HepG2 (cell line): ENCODE results near the gene GNG4. TPM values are rescaled to one million over a fixed set of nuclear protein-coding genes. Genes with fewer than 3 reads are reported as not detected.

Source experiments
- BRCA1 ChIP-seq: sonication (generic); formaldehyde crosslinking; IDR thresholded peaks from 2 replicates; pipeline ENCODE4 v1.4.0; 2020; ENCODE audit warnings: missing genetic modification reagents
- CREB1 ChIP-seq, 2 experiments: fragments of 450-650 bp in 1 of 2; IDR thresholded peaks; 2 replicates each; pipeline ENCODE4 v1.6.1; 2016 to 2017; ENCODE audit warnings: control low read depth in 1 of 2, mild to moderate bottlenecking in 1 of 2, missing compliant biosample characterization in 1 of 2, missing genetic modification characterization in 1 of 2
- GATAD1 ChIP-seq: IDR thresholded peaks from 2 replicates; pipeline ENCODE4 v1.6.1; 2016; ENCODE audit warnings: missing genetic modification reagents, missing compliant biosample characterization
- HNF4A ChIP-seq: sonication (generic); formaldehyde crosslinking; IDR thresholded peaks from 2 replicates; pipeline ENCODE4 v1.4.0; 2020; ENCODE audit warnings: missing genetic modification reagents
- KLF15 ChIP-seq: sonication (generic); formaldehyde crosslinking; IDR thresholded peaks from 2 replicates; pipeline ENCODE4 v1.8.1; 2023; ENCODE audit warnings: borderline replicate concordance, mild to moderate bottlenecking, inconsistent platforms, missing genetic modification reagents, mixed read lengths
- MIER2 ChIP-seq: IDR thresholded peaks from 2 replicates; pipeline ENCODE4 v1.6.1; 2016; ENCODE audit warnings: missing biosample characterization, missing genetic modification reagents
- NCOA1 ChIP-seq: sonication (generic); formaldehyde crosslinking; IDR thresholded peaks from 2 replicates; pipeline ENCODE4 v1.9.0; 2021; ENCODE audit warnings: missing genetic modification reagents
- NFYB ChIP-seq: sonication (generic); formaldehyde crosslinking; IDR thresholded peaks from 2 replicates; pipeline ENCODE4 v1.4.0; 2020; ENCODE audit warnings: missing genetic modification reagents
- PAX8 ChIP-seq: sonication (generic); formaldehyde crosslinking; IDR thresholded peaks from 2 replicates; pipeline ENCODE4 v1.8.0; 2022; ENCODE audit warnings: mild to moderate bottlenecking, missing genetic modification reagents, borderline replicate concordance
- PPARG ChIP-seq: conservative IDR thresholded peaks from 2 replicates; pipeline ENCODE4 v1.6.1; 2016; ENCODE audit warnings: missing biosample characterization, missing genetic modification reagents
- PRMT3 ChIP-seq: sonication (generic); formaldehyde crosslinking; IDR thresholded peaks from 2 replicates; pipeline ENCODE4 v1.8.1; 2022; ENCODE audit warnings: low read depth, mild to moderate bottlenecking, moderate library complexity, missing genetic modification reagents, borderline replicate concordance
- SAP130 ChIP-seq: IDR thresholded peaks from 2 replicates; pipeline ENCODE4 v1.6.1; 2016; ENCODE audit warnings: low read depth
- ZNF343 ChIP-seq: sonication (generic); formaldehyde crosslinking; IDR thresholded peaks from 2 replicates; pipeline ENCODE4 v1.4.0; 2020; ENCODE audit warnings: mild to moderate bottlenecking, missing genetic modification reagents
- ZNF446 ChIP-seq: sonication (generic); formaldehyde crosslinking; IDR thresholded peaks from 2 replicates; pipeline ENCODE4 v1.5.0; 2020; ENCODE audit warnings: mild to moderate bottlenecking, missing genetic modification reagents
- ZNF546 ChIP-seq: sonication (generic); formaldehyde crosslinking; conservative IDR thresholded peaks from 2 replicates; pipeline ENCODE4 v1.8.1; 2023; ENCODE audit warnings: mild to moderate bottlenecking, missing genetic modification reagents
- ZSCAN22 ChIP-seq: sonication (generic); formaldehyde crosslinking; IDR thresholded peaks from 2 replicates; pipeline ENCODE4 v1.4.0; 2020; ENCODE audit warnings: mild to moderate bottlenecking, missing genetic modification reagents
- polyA plus RNA-seq, 8 experiments: library from polyadenylated mRNA; depleted of rRNA in 3 of 8; stranded (reverse) in 7 of 8; unstranded in 1 of 8; fragments of >200 nt; fragmentation: Illumina TruSeq in 4 of 8; extraction: Trizol in 4 of 8; gene quantifications; 2 replicates each; pipeline versions ENCODE4 v1.2.1 to v1.2.3, GENCODE V29; 2011 to 2016; ENCODE audit warnings: low read depth in 4 of 8, missing spikeins in 1 of 8, mixed read lengths in 1 of 8; ENCODE audit not compliant: insufficient read depth in 1 of 8
- total RNA-seq, 5 experiments: library from RNA; depleted of rRNA; stranded (reverse); fragments of >200 nt; fragmentation: Illumina TruSeq; extraction: Trizol; gene quantifications; 2 replicates each; pipeline ENCODE4 v1.2.3, GENCODE V29; 2016; ENCODE audit warnings: low read depth in 1 of 5
- TF ChIP-seq, protein P1 (sequence below): sonication (generic); formaldehyde crosslinking; IDR thresholded peaks from 2 replicates; pipeline ENCODE4 v1.5.1; 2020; ENCODE audit warnings: mild to moderate bottlenecking, missing genetic modification reagents, borderline replicate concordance
- TF ChIP-seq, protein P2 (sequence below): sonication (generic); formaldehyde crosslinking; IDR thresholded peaks from 2 replicates; pipeline ENCODE4 v1.4.0; 2020; ENCODE audit warnings: missing genetic modification reagents
- TF ChIP-seq, protein P3 (sequence below): IDR thresholded peaks from 2 replicates; pipeline ENCODE4 v1.6.1; 2012; ENCODE audit warnings: low read depth, low read length, improper control_type of control experiment
- TF ChIP-seq, protein P4 (sequence below): IDR thresholded peaks from 2 replicates; pipeline ENCODE4 v1.6.1; 2016; ENCODE audit warnings: mild to moderate bottlenecking

Gene GNG4
- total and polyA plus RNA-seq, 2 of the 13 experiments (the other 11 are each of a cell fraction or from before 2014, with no cell fraction given): 27.1 to 69.5 TPM

DNA sequence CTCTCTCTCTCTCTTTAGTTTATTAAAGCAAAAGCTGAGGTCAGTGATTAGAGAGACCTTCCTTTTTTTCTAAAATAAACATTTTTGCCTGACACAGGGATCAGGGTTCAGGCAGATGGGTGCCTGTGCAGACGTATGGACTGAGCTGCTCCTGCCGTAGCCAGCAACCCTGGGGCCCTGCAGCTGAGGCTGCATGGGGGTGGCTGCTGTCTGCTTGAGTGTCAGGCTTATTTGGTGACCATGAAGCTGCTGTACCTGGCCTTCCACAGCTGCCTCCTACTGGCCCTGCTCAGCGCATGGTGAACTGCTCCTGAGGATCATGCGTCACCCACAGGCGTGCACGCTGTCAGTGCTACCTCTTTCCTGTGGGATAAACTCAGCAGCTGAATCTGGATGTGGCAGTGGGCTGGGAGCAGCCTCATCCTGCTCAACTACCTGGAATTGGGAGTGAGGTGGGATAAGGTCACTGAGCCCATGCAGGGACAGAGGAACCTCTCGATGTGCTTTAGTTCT is 35.1 kb downstream of the GNG4 start (continued):
- TF ChIP-seq, protein P1, sequence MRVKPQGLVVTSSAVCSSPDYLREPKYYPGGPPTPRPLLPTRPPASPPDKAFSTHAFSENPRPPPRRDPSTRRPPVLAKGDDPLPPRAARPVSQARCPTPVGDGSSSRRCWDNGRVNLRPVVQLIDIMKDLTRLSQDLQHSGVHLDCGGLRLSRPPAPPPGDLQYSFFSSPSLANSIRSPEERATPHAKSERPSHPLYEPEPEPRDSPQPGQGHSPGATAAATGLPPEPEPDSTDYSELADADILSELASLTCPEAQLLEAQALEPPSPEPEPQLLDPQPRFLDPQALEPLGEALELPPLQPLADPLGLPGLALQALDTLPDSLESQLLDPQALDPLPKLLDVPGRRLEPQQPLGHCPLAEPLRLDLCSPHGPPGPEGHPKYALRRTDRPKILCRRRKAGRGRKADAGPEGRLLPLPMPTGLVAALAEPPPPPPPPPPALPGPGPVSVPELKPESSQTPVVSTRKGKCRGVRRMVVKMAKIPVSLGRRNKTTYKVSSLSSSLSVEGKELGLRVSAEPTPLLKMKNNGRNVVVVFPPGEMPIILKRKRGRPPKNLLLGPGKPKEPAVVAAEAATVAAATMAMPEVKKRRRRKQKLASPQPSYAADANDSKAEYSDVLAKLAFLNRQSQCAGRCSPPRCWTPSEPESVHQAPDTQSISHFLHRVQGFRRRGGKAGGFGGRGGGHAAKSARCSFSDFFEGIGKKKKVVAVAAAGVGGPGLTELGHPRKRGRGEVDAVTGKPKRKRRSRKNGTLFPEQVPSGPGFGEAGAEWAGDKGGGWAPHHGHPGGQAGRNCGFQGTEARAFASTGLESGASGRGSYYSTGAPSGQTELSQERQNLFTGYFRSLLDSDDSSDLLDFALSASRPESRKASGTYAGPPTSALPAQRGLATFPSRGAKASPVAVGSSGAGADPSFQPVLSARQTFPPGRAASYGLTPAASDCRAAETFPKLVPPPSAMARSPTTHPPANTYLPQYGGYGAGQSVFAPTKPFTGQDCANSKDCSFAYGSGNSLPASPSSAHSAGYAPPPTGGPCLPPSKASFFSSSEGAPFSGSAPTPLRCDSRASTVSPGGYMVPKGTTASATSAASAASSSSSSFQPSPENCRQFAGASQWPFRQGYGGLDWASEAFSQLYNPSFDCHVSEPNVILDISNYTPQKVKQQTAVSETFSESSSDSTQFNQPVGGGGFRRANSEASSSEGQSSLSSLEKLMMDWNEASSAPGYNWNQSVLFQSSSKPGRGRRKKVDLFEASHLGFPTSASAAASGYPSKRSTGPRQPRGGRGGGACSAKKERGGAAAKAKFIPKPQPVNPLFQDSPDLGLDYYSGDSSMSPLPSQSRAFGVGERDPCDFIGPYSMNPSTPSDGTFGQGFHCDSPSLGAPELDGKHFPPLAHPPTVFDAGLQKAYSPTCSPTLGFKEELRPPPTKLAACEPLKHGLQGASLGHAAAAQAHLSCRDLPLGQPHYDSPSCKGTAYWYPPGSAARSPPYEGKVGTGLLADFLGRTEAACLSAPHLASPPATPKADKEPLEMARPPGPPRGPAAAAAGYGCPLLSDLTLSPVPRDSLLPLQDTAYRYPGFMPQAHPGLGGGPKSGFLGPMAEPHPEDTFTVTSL (CRISPR knock-in tag): peak; percentile 90
- TF ChIP-seq HNF4A: peak; percentile 86
- no peak for TF ChIP-seq CREB1 (IDR thresholded peaks at IDR 0.05)
- TF ChIP-seq CREB1 (CRISPR knock-in tag; IDR thresholded peaks at IDR 0.05): no peak
- TF ChIP-seq, protein P2, sequence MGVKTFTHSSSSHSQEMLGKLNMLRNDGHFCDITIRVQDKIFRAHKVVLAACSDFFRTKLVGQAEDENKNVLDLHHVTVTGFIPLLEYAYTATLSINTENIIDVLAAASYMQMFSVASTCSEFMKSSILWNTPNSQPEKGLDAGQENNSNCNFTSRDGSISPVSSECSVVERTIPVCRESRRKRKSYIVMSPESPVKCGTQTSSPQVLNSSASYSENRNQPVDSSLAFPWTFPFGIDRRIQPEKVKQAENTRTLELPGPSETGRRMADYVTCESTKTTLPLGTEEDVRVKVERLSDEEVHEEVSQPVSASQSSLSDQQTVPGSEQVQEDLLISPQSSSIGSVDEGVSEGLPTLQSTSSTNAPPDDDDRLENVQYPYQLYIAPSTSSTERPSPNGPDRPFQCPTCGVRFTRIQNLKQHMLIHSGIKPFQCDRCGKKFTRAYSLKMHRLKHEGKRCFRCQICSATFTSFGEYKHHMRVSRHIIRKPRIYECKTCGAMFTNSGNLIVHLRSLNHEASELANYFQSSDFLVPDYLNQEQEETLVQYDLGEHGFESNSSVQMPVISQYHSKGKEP (CRISPR knock-in tag): no peak
- TF ChIP-seq MIER2 (CRISPR knock-in tag): peak; percentile 60; the same call in 1 of the 2 replicates
- no peak for TF ChIP-seq PRMT3 (CRISPR knock-in tag)
- TF ChIP-seq, protein P3, sequence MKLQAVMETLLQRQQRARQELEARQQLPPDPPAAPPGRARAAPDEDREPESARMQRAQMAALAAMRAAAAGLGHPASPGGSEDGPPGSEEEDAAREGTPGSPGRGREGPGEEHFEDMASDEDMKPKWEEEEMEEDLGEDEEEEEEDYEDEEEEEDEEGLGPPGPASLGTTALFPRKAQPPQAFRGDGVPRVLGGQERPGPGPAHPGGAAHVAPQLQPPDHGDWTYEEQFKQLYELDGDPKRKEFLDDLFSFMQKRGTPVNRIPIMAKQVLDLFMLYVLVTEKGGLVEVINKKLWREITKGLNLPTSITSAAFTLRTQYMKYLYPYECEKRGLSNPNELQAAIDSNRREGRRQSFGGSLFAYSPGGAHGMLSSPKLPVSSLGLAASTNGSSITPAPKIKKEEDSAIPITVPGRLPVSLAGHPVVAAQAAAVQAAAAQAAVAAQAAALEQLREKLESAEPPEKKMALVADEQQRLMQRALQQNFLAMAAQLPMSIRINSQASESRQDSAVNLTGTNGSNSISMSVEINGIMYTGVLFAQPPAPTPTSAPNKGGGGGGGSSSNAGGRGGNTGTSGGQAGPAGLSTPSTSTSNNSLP: 0 out of 2 replicates have a peak, but pooled peaks have one; percentile 13
- no peak for TF ChIP-seq NCOA1 (CRISPR knock-in tag)
- 0 out of 2 replicates have a peak, but pooled peaks have one; percentile 26 for TF ChIP-seq GATAD1 (CRISPR knock-in tag)
- no peak for TF ChIP-seq KLF15
- TF ChIP-seq, protein P4, sequence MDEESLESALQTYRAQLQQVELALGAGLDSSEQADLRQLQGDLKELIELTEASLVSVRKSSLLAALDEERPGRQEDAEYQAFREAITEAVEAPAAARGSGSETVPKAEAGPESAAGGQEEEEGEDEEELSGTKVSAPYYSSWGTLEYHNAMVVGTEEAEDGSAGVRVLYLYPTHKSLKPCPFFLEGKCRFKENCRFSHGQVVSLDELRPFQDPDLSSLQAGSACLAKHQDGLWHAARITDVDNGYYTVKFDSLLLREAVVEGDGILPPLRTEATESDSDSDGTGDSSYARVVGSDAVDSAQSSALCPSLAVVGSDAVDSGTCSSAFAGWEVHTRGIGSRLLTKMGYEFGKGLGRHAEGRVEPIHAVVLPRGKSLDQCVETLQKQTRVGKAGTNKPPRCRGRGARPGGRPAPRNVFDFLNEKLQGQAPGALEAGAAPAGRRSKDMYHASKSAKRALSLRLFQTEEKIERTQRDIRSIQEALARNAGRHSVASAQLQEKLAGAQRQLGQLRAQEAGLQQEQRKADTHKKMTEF (CRISPR knock-in tag): peak; percentile 37; the same call in 1 of the 2 replicates
- 0 out of 2 replicates have a peak, but pooled peaks have one; percentile 62 for TF ChIP-seq ZNF546 (CRISPR knock-in tag)
- TF ChIP-seq ZNF446 (CRISPR knock-in tag): no peak
- TF ChIP-seq PPARG (CRISPR knock-in tag): peak; percentile 52; the same call in 1 of the 2 replicates
- TF ChIP-seq BRCA1 (CRISPR knock-in tag): no peak; the same call in 1 of the 2 replicates
- no peak for TF ChIP-seq ZSCAN22 (CRISPR knock-in tag)
- peak; percentile 83 for TF ChIP-seq SAP130
- peak; percentile 99 for TF ChIP-seq ZNF343 (CRISPR knock-in tag)
- TF ChIP-seq PAX8 (CRISPR knock-in tag): 0 out of 2 replicates have a peak, but pooled peaks have one; percentile 57
- TF ChIP-seq NFYB (CRISPR knock-in tag): 0 out of 2 replicates have a peak, but pooled peaks have one; percentile 23
